GM12891 (cell line): Measurements from ENCODE around the gene DND1.
"Not testable (repeated sequence)": the region's sequence is repeated elsewhere in the genome, so short reads cannot be mapped to it uniquely, and the experiment has no call there.

Experiments used
- DNase-seq: peaks from one replicate; pipeline ENCODE4 v3.0.0; 2011; ENCODE audit warnings: low spot score; ENCODE audit not compliant: insufficient read length
- FAIRE-seq: peaks from 2 replicates; lab custom pipeline; 2011; peaks lifted over from hg19 to GRCh38; lab: Jason Lieb, UNC
- PAX5 ChIP-seq: IDR thresholded peaks from 2 replicates; pipeline ENCODE4 v1.6.1; 2011; ENCODE audit warnings: low read length, moderate library complexity, mild to moderate bottlenecking; ENCODE audit not compliant: insufficient read depth, severe bottlenecking
- POLR2A ChIP-seq: IDR thresholded peaks from 2 replicates; pipeline ENCODE4 v1.6.1; 2011; ENCODE audit warnings: low read depth, low read length, control low read depth
- POLR2AphosphoS5 ChIP-seq: IDR thresholded peaks from 2 replicates; pipeline ENCODE4 v1.6.1; 2011; ENCODE audit warnings: low read depth, low read length, control low read depth
- POU2F2 ChIP-seq: IDR thresholded peaks from 2 replicates; pipeline ENCODE4 v1.6.1; 2011; ENCODE audit warnings: low read depth, mild to moderate bottlenecking, control low read depth, low read length, moderate library complexity
- SPI1 ChIP-seq: IDR thresholded peaks from 2 replicates; pipeline ENCODE4 v1.6.1; 2011; ENCODE audit warnings: low read depth, low read length, control low read depth
- TAF1 ChIP-seq: IDR thresholded peaks from 2 replicates; pipeline ENCODE4 v1.6.1; 2011; ENCODE audit warnings: low read depth, low read length, control low read depth

The DND1 gene

DNA sequence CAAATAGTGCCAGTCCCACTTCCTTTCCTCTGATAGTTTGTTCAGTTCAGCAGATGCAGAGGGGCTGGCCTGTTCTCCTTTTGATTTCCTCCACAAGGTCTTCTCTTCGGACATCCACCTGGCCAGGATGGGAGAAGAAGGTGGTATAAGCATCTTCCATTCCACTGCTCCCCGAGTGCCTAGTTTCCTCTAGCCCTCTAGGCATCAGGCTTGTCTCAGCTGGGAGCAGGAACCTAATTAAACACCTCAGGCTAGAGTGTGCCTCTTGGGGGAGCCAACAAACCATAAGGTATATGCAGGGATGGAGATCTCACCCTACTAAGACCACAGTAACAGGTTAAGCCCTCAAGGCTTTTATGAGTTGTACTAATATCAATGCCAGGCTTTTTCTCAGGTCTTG, 835 bp upstream of the DND1 start:
- DNase-seq (no peak), FAIRE-seq (no peak)
- no peak for TF ChIP-seq POU2F2
- TF ChIP-seq PAX5: no peak
- TF ChIP-seq POLR2AphosphoS5: no peak
- no peak for TF ChIP-seq TAF1
- TF ChIP-seq SPI1: no peak
- no peak for TF ChIP-seq POLR2A

DNA sequence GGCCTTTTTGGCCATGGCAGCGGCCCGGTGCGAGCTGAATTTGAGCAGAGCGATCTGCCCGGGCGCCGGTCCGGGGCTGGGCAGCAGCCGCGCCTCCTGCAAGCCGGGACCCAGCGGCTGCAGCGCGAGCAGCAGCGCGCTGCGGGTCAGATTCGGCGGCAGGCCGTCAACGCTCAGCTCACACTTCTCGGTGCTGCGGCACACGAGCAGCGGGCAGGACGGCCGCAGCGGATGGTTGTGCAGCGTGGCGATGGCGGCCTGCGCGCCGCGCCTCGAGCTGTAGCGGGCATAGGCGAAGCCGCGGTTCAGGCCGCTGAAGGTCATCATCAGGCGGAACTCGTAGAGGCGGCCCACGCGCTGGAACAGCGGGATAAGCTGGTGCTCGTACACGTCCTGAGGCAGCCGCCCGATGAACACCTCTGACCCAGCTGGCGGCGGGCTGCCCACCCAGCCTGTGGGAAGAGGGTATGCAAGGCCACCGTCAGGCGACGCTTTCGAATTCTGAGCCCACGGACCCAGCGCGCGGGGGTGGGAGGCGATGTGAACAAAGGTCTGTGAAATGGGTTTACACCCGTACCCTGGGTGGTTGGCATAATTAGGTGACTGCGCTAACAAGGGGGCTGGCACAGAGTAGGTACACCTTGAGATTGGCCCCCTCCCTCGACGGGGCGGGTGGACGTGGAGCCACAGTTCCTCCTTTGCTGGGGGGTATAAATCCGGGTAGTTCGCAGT, 755 bp downstream of the DND1 start:
- FAIRE-seq (no peak), DNase-seq (no peak)
- TF ChIP-seq TAF1 (no peak), POLR2AphosphoS5 (no peak), POLR2A (no peak), SPI1 (no peak), PAX5 (no peak)

DNA sequence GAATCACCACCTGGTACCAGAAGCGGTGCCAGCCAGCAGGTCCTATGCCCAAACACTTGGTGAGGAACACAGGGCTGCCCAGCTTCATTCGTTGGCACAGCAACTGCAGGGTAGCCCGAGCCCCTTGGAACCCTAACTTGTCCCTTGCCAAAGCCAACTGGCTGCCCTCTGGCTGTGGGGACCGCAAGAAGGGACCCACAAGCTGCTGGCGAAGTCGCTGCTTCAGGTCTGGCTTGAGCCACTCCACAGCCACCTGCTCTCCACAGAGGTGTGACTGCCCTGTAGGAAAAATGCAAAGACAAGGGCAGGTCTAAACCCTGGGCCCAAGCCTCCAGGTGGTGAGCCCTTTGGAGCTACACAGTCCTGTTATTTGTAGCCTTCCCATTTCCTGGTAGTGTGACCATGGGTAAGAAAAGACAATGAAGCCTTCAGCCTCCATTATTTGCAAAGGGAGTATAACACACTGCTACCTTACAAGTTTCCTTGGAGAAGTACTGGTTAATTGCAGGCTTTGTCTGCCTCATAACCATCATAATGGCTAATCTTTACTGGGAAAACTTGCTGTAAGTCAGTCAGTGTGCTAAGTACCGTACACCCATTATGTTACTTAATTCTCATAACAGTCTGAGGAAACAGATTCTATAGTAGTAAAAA, 1.8 kb downstream of the DND1 start:
- FAIRE-seq (no peak), DNase-seq (no peak)
- no peak for TF ChIP-seq POLR2AphosphoS5
- TF ChIP-seq SPI1: no peak
- no peak for TF ChIP-seq TAF1
- no peak for TF ChIP-seq POU2F2
- TF ChIP-seq PAX5: no peak
- TF ChIP-seq POLR2A: no peak

DNA sequence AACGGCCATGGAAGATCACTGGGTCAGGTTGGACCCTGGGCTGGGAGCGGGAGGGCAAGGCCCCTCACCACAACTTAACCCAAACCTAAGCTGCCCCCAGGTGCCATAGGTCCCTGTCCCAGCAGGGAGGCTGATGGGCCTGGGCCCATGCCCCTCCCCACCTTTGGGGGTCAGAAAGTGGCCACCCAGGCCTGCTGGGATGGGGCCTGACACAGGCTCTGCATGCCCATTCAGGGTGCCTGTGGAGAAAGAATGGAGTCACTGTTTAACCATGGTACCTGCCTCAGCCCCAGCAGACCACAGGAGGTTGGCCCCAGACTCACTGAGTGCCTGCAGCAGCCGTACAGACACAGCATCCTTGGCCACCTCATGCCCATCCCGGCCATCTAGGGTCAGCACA, 2.3 kb downstream of the DND1 start:
- DNase-seq, FAIRE-seq: not testable (repeated sequence)

DNA sequence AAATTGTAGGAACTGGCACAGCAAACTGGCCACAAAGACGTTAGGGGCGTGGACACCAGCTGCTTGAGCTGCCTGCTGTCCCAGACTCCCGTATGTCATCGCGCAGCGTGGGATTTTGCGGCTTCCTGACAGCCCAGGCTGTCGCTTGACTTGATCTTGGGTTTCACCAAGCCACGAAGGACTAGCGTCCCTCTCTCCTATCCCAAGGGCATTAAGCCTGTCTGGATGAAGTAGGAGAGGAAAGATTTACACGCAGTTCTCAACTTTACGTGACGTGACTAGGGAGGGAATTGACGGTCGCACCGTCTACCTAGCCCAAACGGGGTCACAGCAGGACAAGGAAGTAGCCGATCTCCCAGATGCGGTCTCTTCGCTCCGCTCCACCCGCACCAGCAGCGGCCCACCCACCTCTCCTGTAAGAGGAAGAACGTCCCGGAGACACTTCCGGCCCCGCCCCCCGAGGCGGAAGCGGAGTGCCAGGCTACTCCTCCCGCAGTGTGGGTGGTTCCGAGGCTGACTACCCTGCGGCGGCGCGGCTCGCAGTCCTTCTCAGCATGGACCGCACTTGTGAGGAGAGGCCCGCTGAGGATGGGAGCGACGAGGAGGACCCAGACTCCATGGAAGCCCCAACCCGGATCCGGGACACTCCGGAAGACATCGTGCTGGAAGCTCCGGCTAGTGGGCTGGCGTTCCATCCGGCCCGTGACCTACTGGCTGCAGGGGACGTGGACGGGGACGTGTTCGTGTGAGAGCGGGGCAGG, 8.8 kb downstream of the DND1 start, which contains the start of gene WDR55:
Gene WDR55 (plus strand): TSS at position 546 of the 761 bp plus-strand sequence. CDS start 9 bp downstream, at position 555.
- FAIRE-seq (peak; percentile 94), DNase-seq (peak; percentile 88)
- TF ChIP-seq TAF1: peak; percentile 67
- TF ChIP-seq POLR2AphosphoS5: peak; percentile 81
- TF ChIP-seq PAX5: peak; percentile 23
- peak; percentile 39; the same call in 1 of the 2 replicates for TF ChIP-seq SPI1
- peak; percentile 94 for TF ChIP-seq POLR2A
- TF ChIP-seq POU2F2: peak; percentile 49; the same call in 1 of the 2 replicates

DNA sequence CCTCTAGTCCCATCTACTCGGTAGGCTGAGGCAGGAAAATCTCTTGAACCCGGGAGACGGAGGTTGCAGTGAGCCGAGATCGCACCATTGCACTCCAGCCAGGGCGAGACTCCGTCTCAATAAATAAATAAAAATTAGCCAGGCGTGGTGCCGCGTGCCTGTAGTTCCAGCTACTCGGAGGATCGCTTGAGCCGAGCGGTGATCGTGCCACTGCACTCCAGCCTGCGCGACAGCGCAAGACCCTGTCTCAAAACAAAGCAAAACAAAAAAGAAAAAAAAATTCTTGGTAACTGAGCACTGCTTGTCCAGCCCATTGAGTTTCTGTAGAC, 9.4 kb downstream of the DND1 start:
- DNase-seq: no peak
- TF ChIP-seq POU2F2 (no peak), PAX5 (no peak), TAF1 (no peak), POLR2AphosphoS5 (no peak), SPI1 (no peak), POLR2A (no peak)
- no peak for FAIRE-seq

DNA sequence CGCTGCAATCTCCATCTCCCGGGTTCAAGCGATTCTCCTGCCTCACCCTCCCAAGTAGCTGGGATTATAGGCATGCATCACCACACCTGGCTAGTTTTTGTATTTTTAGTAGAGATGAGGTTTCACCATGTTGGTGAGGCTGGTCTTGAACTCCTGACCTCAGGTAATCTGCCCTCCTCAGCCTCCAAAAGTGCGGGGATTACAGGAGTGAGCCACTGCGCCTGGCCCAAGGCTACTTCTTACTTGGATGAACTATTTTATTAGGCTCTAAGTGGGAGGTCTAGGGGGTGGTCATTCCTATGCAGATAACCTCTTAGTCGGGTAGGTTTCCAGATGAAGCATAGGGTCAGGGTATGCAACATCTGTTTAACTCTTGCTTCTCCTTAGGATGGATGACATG, 13.0 kb downstream of the DND1 start:
- not testable (repeated sequence) for FAIRE-seq, DNase-seq

DNA sequence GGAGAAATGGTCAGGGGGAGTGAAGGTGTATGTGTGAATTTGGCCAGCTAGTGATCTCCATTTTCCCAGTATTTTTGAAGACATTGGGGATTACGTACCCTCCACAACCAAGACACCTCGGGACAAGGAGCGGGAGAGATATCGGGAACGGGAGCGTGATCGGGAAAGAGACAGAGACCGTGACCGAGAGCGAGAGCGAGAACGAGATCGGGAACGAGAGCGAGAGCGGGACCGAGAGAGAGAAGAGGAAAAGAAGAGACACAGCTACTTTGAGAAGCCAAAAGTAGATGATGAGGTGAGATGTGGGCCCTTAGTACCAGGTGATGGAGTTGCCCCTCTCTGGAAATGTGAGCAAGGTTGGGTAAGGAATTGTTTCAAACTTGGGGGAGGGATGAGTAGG, 14.5 kb downstream of the DND1 start:
- TF ChIP-seq TAF1 (no peak), SPI1 (no peak), POLR2AphosphoS5 (no peak), POU2F2 (no peak), POLR2A (no peak), PAX5 (no peak)
- DNase-seq (no peak), FAIRE-seq (no peak)

DNA sequence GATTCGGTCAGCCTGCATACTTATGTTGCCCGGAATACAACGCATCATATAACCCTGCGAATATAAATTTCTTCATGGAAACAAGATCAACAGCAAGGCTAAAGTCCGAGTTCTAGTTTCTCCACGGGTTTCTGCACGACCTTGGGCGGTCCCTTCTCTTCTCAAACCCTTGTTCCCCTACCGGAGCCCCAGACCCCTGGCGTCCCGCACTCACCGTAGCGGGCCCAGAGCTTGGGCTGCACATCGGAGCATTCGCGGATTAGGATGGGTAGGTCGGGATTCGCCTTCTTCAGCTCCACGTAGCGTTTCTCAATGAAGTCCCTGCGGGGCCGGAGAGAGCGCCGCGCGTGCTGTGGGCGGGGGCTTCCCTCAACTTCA, 26.3 kb downstream of the DND1 start:
- TF ChIP-seq POU2F2 (no peak), SPI1 (no peak), PAX5 (no peak), POLR2A (no peak), TAF1 (no peak), POLR2AphosphoS5 (no peak)
- FAIRE-seq: no peak
- DNase-seq: no peak

DNA sequence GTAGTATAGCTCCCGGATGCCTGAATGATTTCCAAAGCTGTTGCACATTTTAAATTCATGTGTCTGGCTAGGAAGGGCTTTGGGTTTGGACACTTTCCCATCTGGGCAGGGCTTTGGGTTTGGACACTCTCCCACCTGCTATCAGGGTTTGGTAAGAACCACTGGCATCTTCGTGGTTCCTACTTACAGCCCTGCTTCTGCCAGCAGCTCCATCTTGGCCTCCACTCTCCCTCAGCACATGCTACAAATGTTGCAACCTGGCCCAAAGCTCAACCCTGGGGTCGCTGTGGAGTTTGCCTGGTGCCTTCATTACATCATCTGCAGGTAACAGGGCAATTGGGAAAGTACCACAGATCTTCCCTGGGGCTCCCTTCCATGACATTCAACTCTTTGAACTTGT, 30.7 kb downstream of the DND1 start:
- DNase-seq (no peak), FAIRE-seq (no peak)
- no peak for TF ChIP-seq POU2F2
- no peak for TF ChIP-seq POLR2AphosphoS5
- TF ChIP-seq POLR2A: no peak
- no peak for TF ChIP-seq TAF1
- TF ChIP-seq SPI1: no peak
- TF ChIP-seq PAX5: no peak
